HUDEP-2 (cell line): Measurements from ENCODE around the gene NTRK2.

Experiments
- DNase-seq, 76 experiments: peaks; one replicate each; lab custom pipeline; 2025; ENCODE audit not compliant: unreplicated experiment in 76 of 76; lab: John Stamatoyannopoulos, UW

NTRK2 gene

DNA sequence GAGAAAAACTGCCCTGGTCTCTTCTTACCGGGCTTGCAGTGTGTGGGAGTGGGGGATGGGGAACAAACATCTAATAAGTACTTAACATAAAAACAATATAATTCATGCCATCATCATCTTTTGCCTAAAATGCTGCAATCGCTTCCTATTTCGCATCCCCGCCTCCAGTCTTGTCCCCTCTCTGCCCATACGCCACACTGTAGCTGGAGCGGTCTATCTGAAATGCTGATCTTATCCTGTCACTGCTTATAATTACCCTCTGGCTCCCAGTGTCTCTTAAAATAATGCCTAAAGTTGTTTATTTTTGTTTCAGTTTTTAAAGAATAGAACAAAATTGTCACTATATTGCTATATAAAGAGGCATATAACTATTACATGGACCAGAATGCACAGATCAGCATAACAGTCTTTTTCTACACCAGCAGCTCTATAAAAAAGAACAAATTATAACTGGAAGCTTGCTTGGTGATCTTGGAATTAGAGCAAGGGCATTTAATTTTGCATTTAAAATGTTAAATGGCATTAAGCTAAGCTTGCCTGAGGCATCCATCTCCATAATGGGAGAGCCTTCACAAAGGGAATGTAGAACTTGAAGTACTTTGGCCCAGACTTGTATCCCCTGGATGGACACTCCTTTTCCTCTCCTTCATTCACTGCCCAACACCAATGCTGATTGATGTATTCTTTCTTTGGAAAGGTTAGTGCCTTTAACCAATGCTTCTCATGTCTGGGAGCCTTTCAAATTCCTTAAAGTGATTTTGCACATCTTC is 12.2 kb downstream of the NTRK2 start:
- DNase-seq: no peak

GRCh38 chr9:84686068-84686467 is 16.5 kb downstream of the NTRK2 start:
- no peak for DNase-seq

- no peak for DNase-seq
These were observed 19.4 kb downstream of the NTRK2 start for GRCh38 chr9:84688956-84689355.

DNA sequence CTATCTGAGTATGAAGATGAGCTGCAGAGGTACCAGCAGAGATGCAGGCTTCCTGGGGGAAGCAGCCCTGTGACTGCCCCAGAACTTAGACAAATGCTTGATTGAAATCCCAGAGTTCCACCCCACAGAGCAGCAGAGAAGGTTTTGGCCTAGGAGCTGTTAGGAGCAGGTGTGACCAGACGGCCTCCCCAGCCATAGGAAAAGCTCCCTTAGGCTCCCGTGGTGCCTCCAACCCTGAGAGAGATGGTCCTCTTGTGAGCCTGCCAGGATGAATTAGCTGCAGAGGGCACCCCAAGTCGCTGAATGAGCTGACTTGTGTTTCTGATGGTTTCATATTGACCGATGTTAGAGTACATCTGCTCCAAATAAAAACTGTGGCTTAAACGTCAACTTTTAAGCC is 22.1 kb downstream of the NTRK2 start:
- no peak for DNase-seq

DNA sequence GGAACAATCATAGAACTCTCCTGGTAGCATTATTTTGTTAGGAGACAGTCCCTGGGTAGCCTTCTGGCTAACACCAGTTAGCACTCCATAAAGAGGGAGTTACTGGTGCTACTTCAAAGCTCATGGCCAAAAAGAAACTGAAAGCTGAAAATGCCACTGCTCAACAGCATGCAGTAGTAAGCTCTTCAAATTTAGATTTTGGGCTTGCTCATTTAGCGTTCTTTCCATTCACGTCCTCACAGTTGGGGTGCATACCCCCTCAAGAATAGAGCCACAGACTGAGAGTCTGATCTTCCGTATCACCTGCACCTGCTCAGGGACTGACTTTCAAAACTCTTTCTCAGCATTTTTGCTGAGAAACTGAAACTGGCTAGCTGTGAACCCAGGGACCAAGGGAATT is 24.7 kb downstream of the NTRK2 start:
- no peak for DNase-seq

- no peak for DNase-seq
These were observed 27.5 kb downstream of the NTRK2 start for GRCh38 chr9:84697042-84697441.

GRCh38 chr9:84697509-84698114 is 28.1 kb downstream of the NTRK2 start:
- DNase-seq: peak in 38 of 76 experiments; percentile 0 to 50 (median 22)

DNA sequence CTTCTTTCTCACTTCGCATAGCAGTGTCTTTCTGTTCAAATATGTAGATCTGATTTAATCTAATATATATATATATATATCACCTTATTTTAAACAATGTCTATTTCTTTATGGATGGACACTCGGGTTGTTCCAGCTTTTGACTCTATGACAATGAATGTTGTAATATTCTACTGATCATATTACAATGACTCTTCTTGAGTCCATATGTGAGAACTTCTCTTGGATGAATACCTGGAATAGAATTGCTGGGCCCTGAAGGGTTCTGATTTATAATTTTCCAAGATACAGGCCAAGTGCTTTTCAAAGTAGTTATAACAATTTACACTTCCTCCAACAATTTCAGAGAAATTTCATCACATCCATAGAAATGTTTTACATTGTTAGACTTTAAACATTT is 28.8 kb downstream of the NTRK2 start:
- no peak for DNase-seq

DNA sequence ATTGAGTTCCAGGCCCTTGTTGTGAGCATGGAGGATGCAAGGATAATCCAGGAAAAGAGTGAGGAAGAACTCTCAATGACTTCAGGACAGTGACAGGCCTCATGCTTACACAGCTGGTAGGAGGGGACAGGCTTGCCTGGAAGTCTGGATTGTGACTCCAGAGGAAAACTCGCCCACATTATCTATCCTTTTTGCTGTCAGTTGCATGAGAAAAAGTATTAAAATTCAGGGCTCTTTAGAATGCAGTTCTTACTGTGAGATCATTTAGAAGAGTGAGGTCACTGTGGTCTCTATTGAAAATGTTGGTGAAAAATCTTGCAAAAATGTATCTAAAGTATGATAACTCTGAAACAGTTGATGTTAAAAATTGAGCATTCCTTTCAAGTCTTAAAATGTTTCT is 30.5 kb downstream of the NTRK2 start:
- DNase-seq: no peak

- DNase-seq: no peak
These were observed 32.3 kb downstream of the NTRK2 start for GRCh38 chr9:84701801-84702200.

- no peak for DNase-seq
These were observed 32.9 kb downstream of the NTRK2 start for GRCh38 chr9:84702471-84702870.

- DNase-seq: no peak
These were observed 34.3 kb downstream of the NTRK2 start for GRCh38 chr9:84703793-84704192.

DNA sequence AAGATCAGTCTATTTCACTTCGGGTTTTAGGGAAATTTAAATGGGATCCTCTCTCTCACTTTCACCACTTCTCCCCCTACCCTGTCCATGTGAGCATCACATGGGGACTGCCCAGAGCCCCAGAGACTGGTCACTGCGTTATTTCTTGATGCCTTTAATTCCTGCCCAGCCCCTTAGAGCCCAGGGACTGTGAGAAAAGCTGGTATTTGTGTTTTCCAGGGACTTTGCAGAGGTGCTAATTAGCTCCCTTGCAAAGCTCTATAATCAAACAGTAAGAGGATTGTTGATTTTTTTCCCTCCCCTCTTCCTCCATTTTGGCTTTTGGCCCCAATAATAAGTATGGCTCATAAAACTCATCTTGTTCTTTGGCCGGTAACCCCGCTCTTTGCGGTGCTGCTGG is 35.6 kb downstream of the NTRK2 start:
- no peak for DNase-seq

GRCh38 chr9:84708400-84708799 is 38.9 kb downstream of the NTRK2 start:
- no peak for DNase-seq

- no peak for DNase-seq
These were observed 39.5 kb downstream of the NTRK2 start for GRCh38 chr9:84709056-84709455.

GRCh38 chr9:84710701-84711397 is 41.3 kb downstream of the NTRK2 start:
- no peak for DNase-seq

GRCh38 chr9:84711398-84711777 is 41.9 kb downstream of the NTRK2 start:
- DNase-seq: no peak

DNA sequence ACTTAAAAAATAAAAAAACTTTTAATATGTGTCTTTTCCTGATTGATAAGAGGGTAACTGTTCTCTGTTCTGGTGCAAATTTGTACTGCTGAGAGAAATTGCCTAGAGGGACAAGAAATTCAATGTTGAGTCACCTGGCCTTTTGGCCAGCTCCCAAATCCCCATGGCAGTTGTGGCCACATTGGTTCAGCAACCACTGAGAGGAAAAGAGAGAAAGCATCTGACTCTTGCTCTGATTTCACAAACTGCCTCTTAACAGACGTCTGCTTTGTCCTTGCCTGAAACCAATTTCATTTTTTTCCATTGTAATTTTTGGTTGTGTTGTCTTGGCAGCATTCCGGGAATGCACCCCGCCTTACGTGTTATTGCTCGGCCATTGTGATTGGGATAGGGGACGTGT is 42.4 kb downstream of the NTRK2 start:
- DNase-seq: no peak

DNA sequence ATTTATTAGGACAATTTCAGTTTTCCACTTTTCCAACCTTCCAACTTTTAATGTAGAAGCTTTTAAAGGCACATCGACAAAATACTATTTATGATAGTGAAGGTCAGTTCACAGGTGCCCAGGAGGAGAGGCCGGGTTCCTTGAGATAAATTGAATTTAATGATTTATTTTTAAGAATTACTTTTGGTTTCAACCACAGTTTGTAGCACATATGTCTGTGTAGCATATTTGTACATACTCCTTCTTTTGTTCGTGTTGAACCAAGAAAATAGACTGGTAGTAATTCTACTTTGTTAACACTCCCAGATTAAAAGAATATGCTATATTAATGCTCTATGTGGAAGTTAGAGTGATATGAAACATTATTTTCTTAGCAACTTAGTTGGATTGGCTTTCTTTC is 46.7 kb downstream of the NTRK2 start:
- no peak for DNase-seq

- DNase-seq: no peak
These were observed 48.9 kb downstream of the NTRK2 start for GRCh38 chr9:84718476-84718875.

DNA sequence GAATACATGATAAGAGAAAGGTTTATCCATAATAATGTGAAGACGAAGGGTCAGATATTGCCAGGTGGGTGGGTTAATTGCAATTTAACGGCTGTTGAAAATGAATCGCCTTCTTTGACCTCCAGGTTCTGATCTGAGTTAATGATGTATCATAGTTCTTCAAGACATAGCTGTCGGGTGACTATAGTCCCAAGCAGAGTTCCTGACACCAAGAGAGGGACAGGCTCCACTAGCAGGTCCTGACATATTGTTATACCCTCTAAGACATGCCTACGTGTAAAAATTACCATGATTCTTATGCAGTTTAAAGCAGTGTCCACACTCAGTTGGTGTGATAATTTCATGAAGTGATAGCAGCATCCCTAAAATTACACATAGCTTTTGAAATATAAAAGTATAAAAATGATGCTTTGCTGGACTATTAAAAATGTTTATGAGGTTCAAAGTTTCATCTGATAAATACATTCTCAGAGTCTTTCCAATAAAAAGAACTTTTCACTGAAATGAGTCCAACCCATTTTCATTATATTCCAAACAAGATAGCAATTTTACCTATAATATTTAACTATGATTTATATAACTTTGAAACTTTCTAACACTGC is 53.0 kb downstream of the NTRK2 start:
- DNase-seq: no peak

GRCh38 chr9:84723426-84723825 is 53.9 kb downstream of the NTRK2 start:
- no peak for DNase-seq
